Measurements from ENCODE around the gene AP5B1. TPM values are rescaled to one million over a fixed set of nuclear protein-coding genes. Genes with fewer than 3 reads are reported as not detected.

The AP5B1 gene
- total and polyA plus RNA-seq, 9 of the 15 experiments (the other 6 are each of a cell fraction or from before 2014, with no cell fraction given): 0.51 to 24.2 (median 5.1) TPM

- H3K4me1 ChIP-seq (replicated peaks in 1 of 2; ENCODE audit: control insufficient read depth in 2 of 2, insufficient read depth in 2 of 2, low read length in 2 of 2): peaks cover 0 to 19% of the 10 kb centered on the region in 2 experiments; a peak in 2 of 5 replicates
- H3K36me3 ChIP-seq (ENCODE audit: control insufficient read depth, insufficient read depth, low read length): no peaks in the 10 kb centered on the region
- H3K4me2 ChIP-seq (ENCODE audit: insufficient read depth, low read length): no peak overlapping the region
- no peak overlapping the region for H3K4me3 ChIP-seq
- in situ Hi-C loops (cut with MboI) (no loop called here), intact Hi-C loops (cut with micrococcal nuclease) (loop anchor here (10.0 kb wide), 1 partner anchor 270 kb away; no protein-coding TSS in a partner anchor)
- H2AFZ ChIP-seq (ENCODE audit: low read depth, low read length): no peak overlapping the region
- 31% methylated on average over 18 of the region's 18 CpGs for WGBS (ENCODE audit: insufficient coverage, low coverage, missing lambda C conversion rate)
- H3K27me3 ChIP-seq (ENCODE audit: control insufficient read depth in 2 of 2, insufficient read depth in 2 of 2, low read length in 2 of 2): peaks cover 23 to 33% of the 10 kb centered on the region in 2 experiments; a peak in 4 of 5 replicates
- H3K9me3 ChIP-seq (replicated peaks; ENCODE audit: control insufficient read depth, insufficient read depth, low read depth, low read length): no peaks in the 10 kb centered on the region
- no peaks in the 10 kb centered on the region for H3K9me1 ChIP-seq (ENCODE audit: control insufficient read depth, insufficient read depth, low read length)
- no peaks in the 10 kb centered on the region for H3K79me2 ChIP-seq (ENCODE audit: control insufficient read depth, insufficient read depth, low read length)
- ATAC-seq (no peak), DNase-seq (ENCODE audit: extremely low read depth in 1 of 4, low spot score in 3 of 4) (no peak), FAIRE-seq (no peak)
- POLR2A ChIA-PET: interaction anchor here (0.6 to 1.5 kb wide), 4 partner anchors 9 to 70 kb away, joined by 3 to 4 read pairs (median 3); no protein-coding TSS in a partner anchor
- CTCF ChIA-PET (ENCODE audit: low intra/inter-chr PET ratio): interaction anchor here (0.6 kb wide), 1 partner anchor 1652 kb away, joined by 4 read pairs; no protein-coding TSS in a partner anchor
- no peak overlapping the region; a peak in 1 of 4 replicates for H3K9ac ChIP-seq (ENCODE audit: insufficient read depth in 1 of 2, low read depth in 2 of 2, low read length in 2 of 2)
- H4K20me1 ChIP-seq (replicated peaks; ENCODE audit: control insufficient read depth, insufficient read depth, low read length): no peaks in the 10 kb centered on the region
- no peak overlapping the region for H3K27ac ChIP-seq (ENCODE audit: extremely low read depth, low read depth, low read length)
- no TSS peak for BruUV-seq (replicated peaks)
- TF ChIP-seq CBFA2T2 (conservative IDR thresholded peaks at IDR 0.05): peak; percentile 23; the same call in 1 of the 2 replicates
- TF ChIP-seq, protein P1, sequence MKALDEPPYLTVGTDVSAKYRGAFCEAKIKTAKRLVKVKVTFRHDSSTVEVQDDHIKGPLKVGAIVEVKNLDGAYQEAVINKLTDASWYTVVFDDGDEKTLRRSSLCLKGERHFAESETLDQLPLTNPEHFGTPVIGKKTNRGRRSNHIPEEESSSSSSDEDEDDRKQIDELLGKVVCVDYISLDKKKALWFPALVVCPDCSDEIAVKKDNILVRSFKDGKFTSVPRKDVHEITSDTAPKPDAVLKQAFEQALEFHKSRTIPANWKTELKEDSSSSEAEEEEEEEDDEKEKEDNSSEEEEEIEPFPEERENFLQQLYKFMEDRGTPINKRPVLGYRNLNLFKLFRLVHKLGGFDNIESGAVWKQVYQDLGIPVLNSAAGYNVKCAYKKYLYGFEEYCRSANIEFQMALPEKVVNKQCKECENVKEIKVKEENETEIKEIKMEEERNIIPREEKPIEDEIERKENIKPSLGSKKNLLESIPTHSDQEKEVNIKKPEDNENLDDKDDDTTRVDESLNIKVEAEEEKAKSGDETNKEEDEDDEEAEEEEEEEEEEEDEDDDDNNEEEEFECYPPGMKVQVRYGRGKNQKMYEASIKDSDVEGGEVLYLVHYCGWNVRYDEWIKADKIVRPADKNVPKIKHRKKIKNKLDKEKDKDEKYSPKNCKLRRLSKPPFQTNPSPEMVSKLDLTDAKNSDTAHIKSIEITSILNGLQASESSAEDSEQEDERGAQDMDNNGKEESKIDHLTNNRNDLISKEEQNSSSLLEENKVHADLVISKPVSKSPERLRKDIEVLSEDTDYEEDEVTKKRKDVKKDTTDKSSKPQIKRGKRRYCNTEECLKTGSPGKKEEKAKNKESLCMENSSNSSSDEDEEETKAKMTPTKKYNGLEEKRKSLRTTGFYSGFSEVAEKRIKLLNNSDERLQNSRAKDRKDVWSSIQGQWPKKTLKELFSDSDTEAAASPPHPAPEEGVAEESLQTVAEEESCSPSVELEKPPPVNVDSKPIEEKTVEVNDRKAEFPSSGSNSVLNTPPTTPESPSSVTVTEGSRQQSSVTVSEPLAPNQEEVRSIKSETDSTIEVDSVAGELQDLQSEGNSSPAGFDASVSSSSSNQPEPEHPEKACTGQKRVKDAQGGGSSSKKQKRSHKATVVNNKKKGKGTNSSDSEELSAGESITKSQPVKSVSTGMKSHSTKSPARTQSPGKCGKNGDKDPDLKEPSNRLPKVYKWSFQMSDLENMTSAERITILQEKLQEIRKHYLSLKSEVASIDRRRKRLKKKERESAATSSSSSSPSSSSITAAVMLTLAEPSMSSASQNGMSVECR (CRISPR knock-in tag; IDR thresholded peaks at IDR 0.05): no peak
- TF ChIP-seq RCOR1 (IDR thresholded peaks at IDR 0.05; ENCODE audit: borderline replicate concordance in 1 of 2, low read depth in 2 of 2, low read length in 2 of 2): no peak
- TF ChIP-seq ATF7 (IDR thresholded peaks at IDR 0.05): peak; percentile 37; the same call in 1 of the 2 replicates
- TF ChIP-seq PBX2 (CRISPR knock-in tag; IDR thresholded peaks at IDR 0.05; ENCODE audit: low read depth): no peak
- TF ChIP-seq PBX2 (tag; conservative IDR thresholded peaks at IDR 0.05; ENCODE audit: low read depth): peak; percentile 58
- no peak for TF ChIP-seq ELF4 (CRISPR knock-in tag; IDR thresholded peaks at IDR 0.05)
- TF ChIP-seq, protein P2, sequence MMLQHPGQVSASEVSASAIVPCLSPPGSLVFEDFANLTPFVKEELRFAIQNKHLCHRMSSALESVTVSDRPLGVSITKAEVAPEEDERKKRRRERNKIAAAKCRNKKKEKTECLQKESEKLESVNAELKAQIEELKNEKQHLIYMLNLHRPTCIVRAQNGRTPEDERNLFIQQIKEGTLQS (IDR thresholded peaks at IDR 0.05): peak; percentile 63
- TF ChIP-seq, protein P2 (CRISPR knock-in tag; conservative IDR thresholded peaks at IDR 0.05): no peak
- peak; percentile 38; the same call in 1 of the 2 replicates for TF ChIP-seq CBFA2T3 (IDR thresholded peaks at IDR 0.05)
- TF ChIP-seq, protein P3, sequence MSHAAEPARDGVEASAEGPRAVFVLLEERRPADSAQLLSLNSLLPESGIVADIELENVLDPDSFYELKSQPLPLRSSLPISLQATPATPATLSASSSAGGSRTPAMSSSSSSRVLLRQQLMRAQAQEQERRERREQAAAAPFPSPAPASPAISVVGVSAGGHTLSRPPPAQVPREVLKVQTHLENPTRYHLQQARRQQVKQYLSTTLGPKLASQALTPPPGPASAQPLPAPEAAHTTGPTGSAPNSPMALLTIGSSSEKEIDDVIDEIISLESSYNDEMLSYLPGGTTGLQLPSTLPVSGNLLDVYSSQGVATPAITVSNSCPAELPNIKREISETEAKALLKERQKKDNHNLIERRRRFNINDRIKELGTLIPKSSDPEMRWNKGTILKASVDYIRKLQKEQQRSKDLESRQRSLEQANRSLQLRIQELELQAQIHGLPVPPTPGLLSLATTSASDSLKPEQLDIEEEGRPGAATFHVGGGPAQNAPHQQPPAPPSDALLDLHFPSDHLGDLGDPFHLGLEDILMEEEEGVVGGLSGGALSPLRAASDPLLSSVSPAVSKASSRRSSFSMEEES (CRISPR knock-in tag; IDR thresholded peaks at IDR 0.05): 0 out of 2 replicates have a peak, but pooled peaks have one; percentile 20
These were observed 33.6 kb upstream of the AP5B1 start for GRCh38 chr11:65814131-65814985.
